A549 treated with Mapracorat at 1 μM for 4 hours (cell line): ENCODE data around the gene CCDC78. TPM values are rescaled to one million over a fixed set of nuclear protein-coding genes. Genes with fewer than 3 reads are reported as not detected.

Experiments
- total RNA-seq: library from RNA; stranded (reverse); fragments of 200-300 nt; extraction: Qiagen RNA extraction; gene quantifications from 5 replicates; pipeline ENCODE4 v1.2.3, GENCODE V29; 2022

CCDC78 gene
- 4.4 to 8.3 TPM (median 6.5 TPM) in 5 replicates for total RNA-seq

DNA sequence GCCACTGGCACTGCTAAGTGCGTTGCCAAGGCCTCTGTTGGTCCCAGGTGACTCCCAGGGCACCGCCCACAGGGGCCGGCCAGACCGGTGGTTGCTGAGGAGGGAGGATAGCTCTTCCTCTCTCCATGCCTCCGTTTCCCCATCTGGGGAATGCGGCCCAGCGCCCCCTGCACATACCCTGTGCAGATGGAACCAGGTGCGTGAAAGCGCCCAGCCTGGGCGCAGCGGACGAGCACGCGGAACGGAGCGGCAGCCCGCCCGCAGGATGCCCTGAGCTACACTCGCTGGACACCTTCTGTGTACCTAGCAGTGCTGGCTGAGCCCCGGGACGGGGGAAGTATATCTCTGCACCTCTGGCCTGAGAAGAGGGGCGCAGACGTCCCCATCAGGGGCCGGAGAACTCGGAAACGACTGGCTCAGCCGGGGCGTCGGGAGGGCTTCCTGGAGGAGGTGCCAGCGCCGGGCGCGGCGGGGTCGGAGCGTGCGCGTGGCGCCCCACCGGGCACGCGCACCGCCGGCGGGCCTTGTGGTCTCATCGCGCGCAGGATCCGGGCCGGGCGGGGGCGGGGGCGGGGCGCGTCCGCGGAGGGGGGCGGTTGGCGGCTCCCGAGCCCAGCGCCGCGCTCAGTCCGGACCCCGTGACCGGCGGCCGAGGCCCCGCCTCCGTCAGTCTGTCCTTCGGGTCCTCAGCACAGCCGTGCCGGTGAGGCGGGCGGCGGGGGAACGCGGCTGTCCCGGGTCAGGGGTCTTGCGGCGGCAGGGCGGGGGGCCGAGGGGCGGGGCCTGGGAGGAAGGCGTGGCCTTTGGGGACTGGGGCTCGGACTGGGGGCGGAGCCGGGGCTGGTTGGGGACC is at the start of gene CCDC78, which contains the start of gene HAGHL:
Gene CCDC78 (minus strand): TSS at position 6 of the 853 bp plus-strand sequence. CDS start 76 bp downstream, outside the sequence.
Gene HAGHL (plus strand): TSS at position 669 of the 853 bp plus-strand sequence. CDS start 404 bp downstream, outside the sequence.

DNA sequence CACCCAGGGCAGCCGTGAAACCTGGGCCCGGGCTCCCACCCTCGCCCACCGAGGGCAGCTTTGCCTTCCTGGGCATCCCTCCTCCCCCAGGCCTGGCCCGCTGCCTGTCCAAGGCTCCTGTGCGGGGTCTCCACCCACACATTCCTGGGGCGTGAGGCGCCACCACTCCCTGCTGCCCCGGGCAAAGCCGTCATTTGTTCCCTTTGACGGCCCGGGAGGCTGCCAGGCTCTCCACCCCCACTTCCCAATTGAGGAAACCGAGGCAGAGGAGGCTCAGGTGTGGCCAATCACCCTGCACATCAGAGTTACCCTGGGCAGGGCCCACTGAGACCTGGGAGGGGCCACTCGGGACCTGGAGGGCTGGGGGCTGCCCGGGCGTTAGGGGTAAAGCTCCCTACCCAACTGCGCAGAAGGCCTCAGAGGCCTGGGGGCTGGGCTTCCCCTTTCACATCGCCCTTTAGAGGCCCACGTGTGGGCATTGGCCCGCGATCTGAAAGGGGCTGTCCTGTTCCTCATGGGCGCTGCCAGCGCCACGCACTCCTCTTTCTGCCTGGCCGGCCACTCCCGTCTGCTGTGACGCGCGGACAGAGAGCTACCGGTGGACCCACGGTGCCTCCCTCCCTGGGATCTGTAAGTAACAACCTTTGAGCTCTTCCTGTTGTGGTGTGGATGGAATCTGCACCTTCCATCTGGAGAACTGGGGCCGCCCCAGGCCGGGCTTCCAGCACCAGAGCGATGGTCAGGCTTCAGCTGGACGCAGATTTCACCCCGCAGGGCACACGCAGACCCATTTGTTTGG is 34.5 kb upstream of the CCDC78 start, which contains the start of gene MSLN:
Gene MSLN (plus strand): TSS at position 190 of the 799 bp plus-strand sequence. CDS start 1,947 bp downstream, outside the sequence.

DNA sequence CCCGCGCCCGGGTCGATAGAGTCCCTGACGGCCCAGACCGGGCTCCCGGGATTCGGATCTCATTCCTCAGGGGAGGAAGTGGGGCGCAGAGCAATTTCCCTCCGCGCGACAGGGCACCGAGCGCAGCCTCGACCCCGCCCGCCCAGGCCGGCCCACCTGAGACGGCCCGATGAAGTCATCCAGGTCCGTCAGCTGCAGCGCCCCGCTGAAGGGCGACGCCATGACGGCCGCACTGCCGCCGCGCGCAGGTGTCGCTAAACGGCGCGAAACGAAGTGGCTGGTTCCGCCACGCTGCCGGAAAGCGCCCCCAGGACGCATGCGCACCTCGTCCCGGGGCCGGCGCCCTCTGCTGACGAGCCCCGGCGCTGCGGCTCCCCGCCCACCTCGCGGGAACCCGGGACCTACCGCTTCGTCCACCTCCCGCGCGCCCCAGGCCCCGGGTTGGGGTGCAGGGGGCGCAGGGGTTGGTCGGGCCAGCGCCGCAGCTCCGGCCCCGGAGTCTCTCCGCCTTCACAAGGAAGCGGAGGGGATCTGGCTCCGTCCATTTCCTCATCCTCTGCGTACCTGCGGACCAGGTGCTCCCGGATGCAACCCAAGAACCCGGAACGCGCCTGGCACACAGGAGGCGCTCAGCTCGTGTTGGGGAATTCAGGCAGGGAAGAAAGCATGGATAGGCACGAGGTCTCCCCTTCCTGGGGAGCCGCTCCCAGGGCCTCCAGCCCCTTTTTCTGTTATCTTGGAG is 14.7 kb upstream of the CCDC78 start, which contains the start of gene CIAO3:
Gene CIAO3 (minus strand): TSS at position 234 of the 742 bp plus-strand sequence. CDS start 12 bp downstream, at position 222.

DNA sequence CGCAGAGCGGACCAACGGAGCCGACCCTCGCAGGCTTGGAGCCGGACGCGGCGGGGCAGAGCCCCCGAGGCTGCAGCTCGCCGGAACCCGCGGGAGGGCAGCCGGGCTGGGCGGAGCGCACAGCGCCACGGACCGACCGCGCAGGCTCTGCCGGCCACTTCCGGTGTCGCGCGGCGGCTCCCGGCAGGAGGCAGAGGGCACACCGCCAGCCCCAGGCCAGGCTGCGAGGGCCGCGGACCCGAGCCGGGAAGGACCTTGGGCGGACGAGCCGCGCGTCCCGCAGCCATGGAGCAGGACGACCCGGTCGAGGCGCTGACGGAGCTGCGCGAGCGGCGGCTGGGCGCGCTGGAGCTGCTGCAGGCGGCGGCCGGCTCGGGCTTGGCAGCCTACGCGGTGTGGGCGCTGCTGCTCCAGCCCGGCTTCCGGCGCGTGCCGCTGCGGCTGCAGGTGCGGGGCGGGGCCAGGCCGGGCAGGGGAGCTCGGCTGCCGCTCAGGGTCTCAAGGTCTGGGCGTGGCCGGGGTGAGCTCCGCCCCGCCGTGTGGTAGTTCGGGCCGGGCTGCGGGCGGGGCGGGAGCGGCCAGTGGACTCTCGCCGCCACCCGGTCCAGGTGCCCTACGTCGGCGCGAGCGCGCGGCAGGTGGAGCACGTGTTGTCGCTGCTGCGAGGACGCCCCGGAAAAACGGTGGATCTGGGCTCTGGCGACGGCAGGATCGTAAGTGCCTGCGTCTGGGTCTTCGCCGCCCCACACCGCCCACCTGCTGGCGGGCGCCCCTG is 5.1 kb downstream of the CCDC78 start, which contains the start of gene ANTKMT:
Gene ANTKMT (plus strand): TSS at position 157 of the 775 bp plus-strand sequence. CDS start 129 bp downstream, at position 286.

DNA sequence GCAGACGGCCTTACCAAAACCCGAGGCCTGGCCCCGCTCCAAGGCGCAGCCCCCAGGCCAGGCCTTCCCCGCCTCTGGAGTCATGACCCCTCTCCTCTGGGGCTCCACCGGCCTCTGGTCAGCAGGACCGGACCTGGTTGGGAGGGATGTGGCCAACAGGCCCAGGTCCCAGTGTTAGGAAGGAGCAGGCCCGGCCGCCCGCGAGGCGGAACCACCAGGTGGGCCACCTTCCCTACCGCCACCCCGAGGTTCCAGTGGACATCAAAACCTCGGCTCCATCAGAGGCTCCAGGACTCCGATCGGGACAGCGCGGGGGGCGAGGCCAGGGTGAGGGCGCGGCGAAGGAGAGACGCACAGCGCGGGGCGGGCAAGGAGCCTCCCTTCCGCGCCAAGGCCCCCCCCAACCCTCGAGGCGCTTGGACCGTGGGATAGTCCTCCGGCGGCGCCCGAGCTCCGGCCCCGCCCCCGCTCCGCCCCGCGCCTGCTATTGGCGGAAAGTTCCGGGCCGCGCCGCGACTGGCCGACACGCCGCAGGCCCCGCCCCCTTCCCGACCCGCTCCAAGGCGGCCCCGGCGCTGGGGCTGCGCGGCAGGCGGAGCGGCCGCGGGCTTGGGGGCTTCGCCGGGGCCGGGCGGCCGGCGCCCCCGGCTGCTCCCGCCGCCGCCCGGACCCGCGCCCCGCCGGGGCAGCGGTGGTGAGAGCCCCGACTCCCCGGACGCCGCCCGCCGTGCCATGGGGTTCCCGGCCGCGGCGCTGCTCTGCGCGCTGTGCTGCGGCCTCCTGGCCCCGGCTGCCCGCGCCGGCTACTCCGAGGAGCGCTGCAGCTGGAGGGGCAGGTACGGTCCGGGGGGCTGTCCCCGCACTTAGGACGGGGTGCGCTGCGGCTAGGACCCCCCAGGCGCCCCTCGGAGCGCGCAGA is 11.4 kb downstream of the CCDC78 start, which contains the start of gene METRN:
Gene METRN (plus strand): TSS at position 561 of the 919 bp plus-strand sequence. CDS start 172 bp downstream, at position 733.

DNA sequence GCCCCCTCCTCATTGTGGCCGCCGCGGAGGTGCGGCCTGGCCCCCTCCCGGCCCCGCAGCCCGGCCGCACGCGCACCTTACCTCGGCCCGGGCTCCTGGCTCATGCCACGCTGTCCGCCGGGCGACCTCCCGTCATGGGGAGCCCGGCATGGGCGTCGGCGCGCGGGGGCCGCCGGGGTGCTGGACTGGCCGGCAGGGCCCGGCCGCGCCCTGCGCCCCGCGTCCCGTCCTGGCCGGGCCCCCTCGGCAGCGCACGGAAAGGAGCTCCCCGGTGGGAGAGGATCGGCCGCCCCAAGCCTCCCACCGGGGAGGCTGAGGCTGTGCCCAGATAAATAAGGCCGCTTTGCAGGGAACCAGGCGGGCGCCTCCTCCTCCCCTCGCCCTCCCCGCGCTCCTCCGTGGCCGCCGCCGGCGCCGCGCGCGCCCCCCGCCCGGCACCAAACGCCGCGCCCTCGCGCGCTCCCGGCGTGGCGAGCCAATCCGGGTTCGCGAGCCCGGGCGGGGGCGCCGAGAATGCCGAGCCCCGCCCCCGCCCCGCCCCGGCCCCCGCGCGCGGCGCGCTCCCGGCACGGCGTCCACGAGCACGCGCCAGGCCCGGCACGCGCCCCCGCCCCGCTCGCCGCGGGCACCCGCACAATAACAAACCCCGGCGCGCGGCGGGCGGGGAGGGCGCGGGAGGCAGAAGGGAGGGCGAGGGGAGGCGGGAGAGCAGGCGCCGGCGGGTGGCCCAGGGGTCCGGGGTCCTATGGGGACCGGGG is 20.6 kb downstream of the CCDC78 start, which contains the start of gene FBXL16:
Gene FBXL16 (minus strand): TSS at position 371 of the 758 bp plus-strand sequence. CDS start 8,396 bp downstream, outside the sequence.

DNA sequence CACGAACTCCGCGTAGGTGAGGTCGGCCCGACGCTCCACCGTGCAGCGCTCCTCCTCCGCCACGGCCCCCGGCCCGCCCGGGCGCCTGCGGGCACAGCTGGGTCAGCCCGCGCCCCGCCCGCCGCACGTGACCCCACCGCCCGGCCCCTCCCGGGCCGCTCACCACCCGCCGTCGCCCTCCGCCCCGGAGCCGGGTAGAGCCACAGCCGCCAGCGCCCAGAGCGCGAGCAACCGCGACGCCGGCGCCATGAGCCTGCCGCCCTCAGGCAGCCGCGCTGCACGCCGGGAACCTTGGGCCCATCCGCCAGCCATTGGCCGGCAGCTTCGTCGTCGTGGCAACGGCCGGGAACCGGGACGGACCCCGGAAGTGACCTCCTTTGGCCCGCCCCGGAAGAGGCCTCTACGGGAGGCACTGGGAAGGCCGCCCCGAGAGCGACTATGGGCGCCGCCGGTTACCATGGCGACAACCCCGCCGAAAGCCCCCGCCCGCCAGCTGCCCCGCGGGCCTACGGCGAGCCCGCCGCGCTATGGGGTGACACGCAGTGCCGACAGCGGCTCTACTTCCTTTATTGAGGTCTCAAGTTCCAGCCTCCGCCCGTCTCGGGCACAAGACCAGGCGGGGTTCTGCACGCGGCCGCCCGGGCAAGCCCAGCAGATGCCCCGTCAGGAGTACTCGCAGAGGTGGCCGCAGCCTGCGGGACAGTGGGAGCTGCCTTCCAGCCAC is 42.0 kb downstream of the CCDC78 start, which contains the start of gene JMJD8:
Gene JMJD8 (minus strand): TSS at position 264 of the 724 bp plus-strand sequence. CDS start 15 bp downstream, at position 249.

DNA sequence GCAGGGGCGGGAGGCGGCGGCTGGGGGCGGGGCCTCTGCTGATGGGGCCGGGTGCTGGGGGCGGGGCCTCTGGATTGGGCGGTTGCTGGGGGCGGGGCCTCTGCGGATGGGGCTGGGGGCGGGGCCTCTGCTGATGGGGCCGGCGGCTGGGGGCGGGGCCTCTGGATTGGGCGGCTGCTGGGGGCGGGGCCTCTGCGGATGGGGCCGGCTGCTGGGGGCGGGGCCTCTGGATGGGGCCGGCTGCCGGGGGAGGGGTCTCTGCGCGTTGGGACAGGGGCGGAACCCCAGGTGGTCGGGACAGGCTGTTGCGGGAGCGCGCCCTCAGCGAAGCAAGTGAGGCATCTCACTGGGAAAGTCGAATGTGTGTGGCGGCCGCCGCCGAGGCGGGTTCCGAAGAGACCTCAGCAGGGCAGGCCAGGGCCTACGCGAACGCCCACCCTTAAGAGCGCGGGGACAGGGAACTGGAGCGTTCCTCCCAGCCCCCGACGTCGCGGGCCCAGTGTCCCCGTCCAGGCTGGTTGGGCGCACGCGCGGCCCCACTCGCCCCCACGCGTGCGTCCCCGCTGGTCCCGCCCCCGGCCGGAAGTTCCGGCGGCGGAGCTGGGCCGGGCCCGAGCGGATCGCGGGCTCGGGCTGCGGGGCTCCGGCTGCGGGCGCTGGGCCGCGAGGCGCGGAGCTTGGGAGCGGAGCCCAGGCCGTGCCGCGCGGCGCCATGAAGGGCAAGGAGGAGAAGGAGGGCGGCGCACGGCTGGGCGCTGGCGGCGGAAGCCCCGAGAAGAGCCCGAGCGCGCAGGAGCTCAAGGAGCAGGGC is 46.2 kb downstream of the CCDC78 start, which contains the start of gene STUB1:
Gene STUB1 (plus strand): TSS at position 597 of the 811 bp plus-strand sequence. CDS start 116 bp downstream, at position 713.

DNA sequence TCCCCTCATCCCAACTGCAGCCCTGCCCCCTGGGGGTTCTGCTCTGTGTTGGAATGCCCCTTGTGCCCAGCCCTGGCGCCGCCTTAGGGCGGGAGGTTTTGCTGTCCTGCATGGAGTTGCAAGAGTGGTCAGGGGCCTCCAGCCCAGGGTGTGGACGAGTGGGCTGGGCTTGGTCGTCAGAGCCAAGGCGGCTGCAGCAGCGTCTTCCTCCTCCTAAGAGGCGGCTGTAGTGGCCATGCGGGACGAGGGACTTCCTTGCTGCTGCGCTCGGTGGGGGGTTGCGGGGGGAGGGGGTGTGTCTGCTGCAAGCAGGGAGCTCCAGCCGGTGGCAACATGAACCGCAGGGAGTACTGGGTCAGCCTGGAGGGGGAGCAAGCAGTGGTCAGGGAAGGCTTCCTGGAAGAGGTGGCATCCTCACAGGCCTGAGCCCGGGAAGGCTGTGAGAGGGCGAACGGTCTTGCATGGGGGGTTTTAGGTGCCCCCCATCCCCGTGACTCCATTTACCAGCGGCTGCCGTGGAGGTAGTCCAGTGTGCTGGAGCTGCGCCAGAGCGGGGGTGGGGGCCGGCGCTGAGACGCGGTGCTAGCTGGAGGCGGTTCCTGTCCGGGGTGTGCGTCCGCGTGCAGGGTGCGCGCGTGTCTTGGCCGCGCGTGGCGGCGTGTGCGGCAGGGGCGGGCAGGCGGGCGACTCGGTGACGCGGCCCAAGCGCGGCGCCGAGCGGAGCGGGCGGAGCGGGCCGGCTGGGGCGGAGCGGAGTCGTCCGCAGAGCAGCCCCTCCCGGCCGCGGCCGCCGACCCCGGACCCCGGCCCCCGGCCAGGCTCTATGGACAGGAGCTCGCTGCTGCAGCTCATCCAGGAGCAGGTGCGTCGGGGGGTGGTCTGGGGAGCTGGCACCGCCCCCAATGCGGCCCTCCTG is 51.0 kb downstream of the CCDC78 start, which contains the start of gene RHBDL1:
Gene RHBDL1 (plus strand): TSS at position 704 of the 916 bp plus-strand sequence. CDS start 120 bp downstream, at position 824.

Other genes with a start within 250 kb of the CCDC78 start
- gene CAPN15, start 198.7 kb downstream of the CCDC78 start, total RNA-seq, result 39.5 to 81.2 TPM (median 72.0 TPM) in 5 replicates
- gene PRR35, start 166.0 kb downstream of the CCDC78 start, total RNA-seq, result 0.09 to 0.24 TPM (median 0.20 TPM) in 5 replicates
- gene NHLRC4, start 159.4 kb downstream of the CCDC78 start, total RNA-seq, result 0.06 to 0.26 TPM (median 0.19 TPM) in 5 replicates
- 26.9 to 42.7 TPM (median 40.1 TPM) in 5 replicates for gene PIGQ, start 156.5 kb downstream of the CCDC78 start, total RNA-seq
- 12.0 to 18.7 TPM (median 17.9 TPM) in 5 replicates for gene RAB40C, start 136.4 kb downstream of the CCDC78 start, total RNA-seq
- 0.08 to 0.23 TPM (median 0.12 TPM) in 5 replicates for gene WFIKKN1, start 95.5 kb downstream of the CCDC78 start, total RNA-seq
- 80.9 to 144 TPM (median 141 TPM) in 5 replicates for gene METTL26, start 90.1 kb downstream of the CCDC78 start, total RNA-seq
- 16.7 to 43.3 TPM (median 41.7 TPM) in 5 replicates for gene MCRIP2, start 84.6 kb downstream of the CCDC78 start, total RNA-seq
- gene WDR90, start 77.1 kb downstream of the CCDC78 start, total RNA-seq, result 16.0 to 32.2 TPM (median 30.2 TPM) in 5 replicates
- 60.6 to 101 TPM (median 96.1 TPM) in 5 replicates for gene RHOT2, start 58.3 kb downstream of the CCDC78 start, total RNA-seq
- gene RHBDL1, start 50.8 kb downstream of the CCDC78 start, total RNA-seq, result 0.59 to 1.8 TPM (median 1.6 TPM) in 5 replicates
- 86.5 to 131 TPM (median 118 TPM) in 5 replicates for gene STUB1, start 46.0 kb downstream of the CCDC78 start, total RNA-seq
- 63.7 to 89.3 TPM (median 78.2 TPM) in 5 replicates for gene JMJD8, start 42.1 kb downstream of the CCDC78 start, total RNA-seq
- gene WDR24, start 36.0 kb downstream of the CCDC78 start, total RNA-seq, result 3.6 to 6.4 TPM (median 5.8 TPM) in 5 replicates
- gene FBXL16, start 20.6 kb downstream of the CCDC78 start, total RNA-seq, result 9.5 to 15.8 TPM (median 11.2 TPM) in 5 replicates
- 73.6 to 219 TPM (median 212 TPM) in 5 replicates for gene METRN, start 11.3 kb downstream of the CCDC78 start, total RNA-seq
- 29.5 to 66.7 TPM (median 62.5 TPM) in 5 replicates for gene ANTKMT, start 5.3 kb downstream of the CCDC78 start, total RNA-seq
- 16.9 to 23.5 TPM (median 18.9 TPM) in 5 replicates for gene HAGHL, start 663 bp upstream of the CCDC78 start, total RNA-seq
- gene CIAO3, start 14.6 kb upstream of the CCDC78 start, total RNA-seq, result 19.6 to 30.1 TPM (median 28.3 TPM) in 5 replicates
- 2.6 to 3.3 TPM (median 2.9 TPM) in 5 replicates for gene MSLN, start 34.3 kb upstream of the CCDC78 start, total RNA-seq
- 34.6 to 64.0 TPM (median 51.9 TPM) in 5 replicates for gene RPUSD1, start 61.9 kb upstream of the CCDC78 start, total RNA-seq
- gene CHTF18, start 62.2 kb upstream of the CCDC78 start, total RNA-seq, result 14.0 to 33.1 TPM (median 24.1 TPM) in 5 replicates
- gene GNG13, start 74.3 kb upstream of the CCDC78 start, total RNA-seq, result not detected in 5 replicates
- gene LMF1, start 244.5 kb upstream of the CCDC78 start, total RNA-seq, result 7.9 to 10.0 TPM (median 8.5 TPM) in 5 replicates